Nephron progenitor cell (in vitro differentiated cells): Measurements from ENCODE around the gene ENO2.

ENCODE experiments used
- DNase-seq: peaks from one replicate; pipeline ENCODE4 v3.0.0; 2021
- H3K27ac Mint-ChIP-seq: 2 replicates; pipeline ENCODE4 v1.8.0; 2021; ENCODE audit warnings: mild to moderate bottlenecking, moderate library complexity, mixed read lengths
- H3K27me3 Mint-ChIP-seq: 2 replicates; pipeline ENCODE4 v1.8.0; 2021; ENCODE audit warnings: mild to moderate bottlenecking, low read depth, mixed read lengths; ENCODE audit not compliant: poor library complexity
- H3K36me3 Mint-ChIP-seq: 2 replicates; pipeline ENCODE4 v1.8.0; 2021; ENCODE audit warnings: low read depth, mixed read lengths
- H3K4me1 Mint-ChIP-seq: 2 replicates; pipeline ENCODE4 v1.8.0; 2021; ENCODE audit warnings: mixed read lengths
- H3K4me3 Mint-ChIP-seq: 2 replicates; pipeline ENCODE4 v1.8.0; 2021; ENCODE audit warnings: mild to moderate bottlenecking, moderate library complexity, mixed read lengths
- H3K9me3 Mint-ChIP-seq: 2 replicates; pipeline ENCODE4 v1.8.0; 2021; ENCODE audit warnings: mild to moderate bottlenecking, moderate library complexity, mixed read lengths
- CTCF ChIP-seq: fragments of 200-600 bp; sonication (generic); IDR thresholded peaks from 2 replicates; pipeline ENCODE4 v1.5.0; 2021; ENCODE audit warnings: antibody characterized with exemption

ENO2 gene

GRCh38 chr12:6894321-6894720 lies 20.1 kb upstream of the ENO2 start:
- Mint-ChIP-seq H3K4me3 (no peak overlapping the region), H3K4me1 (peaks cover 24% of the 10 kb centered on the region), H3K27ac (no peak overlapping the region), H3K36me3 (no peaks in the 10 kb centered on the region), H3K27me3 (peaks cover 9% of the 10 kb centered on the region), H3K9me3 (no peaks in the 10 kb centered on the region)
- no peak for DNase-seq
- TF ChIP-seq CTCF: no peak

- TF ChIP-seq CTCF: no peak
- Mint-ChIP-seq H3K4me1 (peaks cover 15% of the 10 kb centered on the region), H3K4me3 (no peak overlapping the region), H3K9me3 (no peaks in the 10 kb centered on the region), H3K36me3 (no peaks in the 10 kb centered on the region), H3K27ac (no peak overlapping the region), H3K27me3 (peaks cover 9% of the 10 kb centered on the region)
- DNase-seq: no peak
Measured at GRCh38 chr12:6896846-6897435, 17.4 kb upstream of the ENO2 start.

GRCh38 chr12:6899427-6899826 lies 15.0 kb upstream of the ENO2 start:
- Mint-ChIP-seq H3K4me3 (no peak overlapping the region), H3K27me3 (peaks cover 9% of the 10 kb centered on the region), H3K4me1 (peaks cover 7% of the 10 kb centered on the region), H3K36me3 (no peaks in the 10 kb centered on the region), H3K9me3 (no peaks in the 10 kb centered on the region), H3K27ac (no peak overlapping the region)
- no peak for DNase-seq
- no peak for TF ChIP-seq CTCF

GRCh38 chr12:6899837-6900519 lies 14.4 kb upstream of the ENO2 start:
- Mint-ChIP-seq H3K4me1 (peaks cover 7% of the 10 kb centered on the region), H3K27me3 (peaks cover 5% of the 10 kb centered on the region), H3K9me3 (no peaks in the 10 kb centered on the region), H3K27ac (no peak overlapping the region), H3K4me3 (no peak overlapping the region), H3K36me3 (no peaks in the 10 kb centered on the region)
- DNase-seq: no peak
- no peak for TF ChIP-seq CTCF

- Mint-ChIP-seq H3K9me3 (no peaks in the 10 kb centered on the region), H3K4me1 (peaks cover 7% of the 10 kb centered on the region), H3K4me3 (no peak overlapping the region), H3K27me3 (peaks cover under 1% of the 10 kb centered on the region), H3K27ac (no peak overlapping the region), H3K36me3 (no peaks in the 10 kb centered on the region)
- no peak for TF ChIP-seq CTCF
- DNase-seq: no peak
Measured at GRCh38 chr12:6902448-6902847, 11.9 kb upstream of the ENO2 start.

- H3K27ac Mint-ChIP-seq: peak overlapping the region; percentile 66
- peaks cover 12% of the 10 kb centered on the region for H3K27me3 Mint-ChIP-seq
- no peak for DNase-seq
- H3K4me1 Mint-ChIP-seq: peaks cover 7% of the 10 kb centered on the region
- no peaks in the 10 kb centered on the region for H3K9me3 Mint-ChIP-seq
- H3K4me3 Mint-ChIP-seq: no peak overlapping the region
- H3K36me3 Mint-ChIP-seq: no peaks in the 10 kb centered on the region
- TF ChIP-seq CTCF: no peak
Measured at GRCh38 chr12:6903722-6904121, 10.7 kb upstream of the ENO2 start.
